Limb (tissue), 2 donors: Measurements from ENCODE around the gene ATAD3A.

Experiments
- DNase-seq, 2 donors: peaks; one replicate each; pipeline ENCODE4 v3.0.0-alpha.2; 2016; ENCODE audit errors: extremely low spot score in 2 of 2

Gene ATAD3A

DNA sequence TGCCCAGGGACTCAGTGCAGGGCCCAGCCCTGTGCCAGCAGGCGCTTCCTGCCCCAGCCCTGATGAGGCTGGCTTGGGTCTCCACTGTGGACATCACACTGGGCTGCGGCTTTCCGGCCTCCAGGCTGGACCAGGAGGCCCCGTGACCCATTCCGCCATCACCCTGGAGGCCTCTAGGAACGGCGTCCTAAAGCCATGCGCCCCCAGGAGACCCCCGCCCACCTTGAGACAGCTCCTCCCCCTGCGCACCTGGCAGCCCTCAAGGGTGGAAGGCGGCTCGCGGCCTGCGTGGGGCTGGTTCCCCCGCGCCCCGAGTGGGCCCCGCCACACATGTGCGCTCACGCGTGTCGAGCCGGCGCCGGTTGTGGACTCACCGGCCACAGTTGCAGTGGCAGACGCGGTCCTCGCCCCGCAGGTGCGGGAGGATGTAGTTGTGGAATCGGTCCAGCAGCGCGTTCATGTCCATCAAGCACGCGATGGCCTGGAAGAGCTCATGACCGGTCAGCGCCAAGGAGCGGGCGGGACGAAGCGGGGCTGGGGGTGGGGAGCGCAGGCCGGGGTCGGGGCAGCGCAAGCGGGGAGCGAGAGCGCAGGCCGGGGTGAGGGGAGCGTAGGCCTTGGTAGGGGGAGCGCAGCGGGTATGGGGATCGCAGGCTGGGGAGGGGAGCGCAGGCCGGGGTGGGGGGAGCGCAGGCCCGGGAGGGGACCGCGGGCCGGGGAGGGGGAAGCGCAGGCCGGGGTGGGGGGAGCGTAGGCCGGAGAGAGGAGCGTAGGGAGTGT is 27.5 kb downstream of the ATAD3A start:
- peak in 1 of 2 donors; percentile 64 for DNase-seq

DNA sequence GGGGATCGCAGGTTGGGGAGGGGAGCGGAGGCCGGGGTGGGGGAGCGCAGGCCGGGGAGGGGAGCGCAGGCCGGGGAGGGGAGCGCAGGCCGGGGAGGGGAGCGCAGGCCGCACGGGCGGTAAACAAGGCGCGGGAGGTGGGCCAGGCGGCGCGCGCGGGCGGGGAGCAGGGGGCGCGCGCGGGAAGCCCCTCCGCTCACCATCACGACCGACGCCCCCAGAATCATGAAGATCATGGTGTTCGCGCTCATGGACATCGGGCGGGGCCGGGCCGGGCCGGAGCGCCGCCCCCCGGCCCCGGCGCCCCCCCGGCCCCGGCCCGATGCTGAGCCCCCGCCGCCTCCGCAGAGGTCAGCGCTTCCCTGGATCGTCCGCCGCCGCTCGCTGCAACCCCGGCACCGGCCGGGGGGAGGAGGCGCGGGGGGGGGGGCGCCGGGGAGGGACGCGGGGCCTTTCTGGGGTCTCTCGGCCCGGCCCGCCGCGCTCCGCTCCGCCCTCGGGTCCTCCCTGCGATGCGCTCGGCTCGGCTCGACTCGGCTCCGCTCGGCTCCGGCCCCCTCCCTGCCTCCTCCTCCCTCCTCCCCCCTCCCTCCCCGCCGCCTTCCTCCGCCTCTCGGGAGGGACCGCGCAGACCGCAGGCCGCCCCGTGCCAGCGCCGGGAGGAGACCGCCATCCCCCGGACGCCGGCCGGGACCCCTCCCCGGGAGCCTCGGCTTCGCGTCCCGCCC is 28.3 kb downstream of the ATAD3A start, which contains the start of gene TMEM240:
Gene TMEM240, minus strand, starts transcription at position 535 of the 728 bp plus-strand sequence. Its CDS starts 278 bp downstream, at position 257.
- DNase-seq, result peak; percentile 78 to 91

DNA sequence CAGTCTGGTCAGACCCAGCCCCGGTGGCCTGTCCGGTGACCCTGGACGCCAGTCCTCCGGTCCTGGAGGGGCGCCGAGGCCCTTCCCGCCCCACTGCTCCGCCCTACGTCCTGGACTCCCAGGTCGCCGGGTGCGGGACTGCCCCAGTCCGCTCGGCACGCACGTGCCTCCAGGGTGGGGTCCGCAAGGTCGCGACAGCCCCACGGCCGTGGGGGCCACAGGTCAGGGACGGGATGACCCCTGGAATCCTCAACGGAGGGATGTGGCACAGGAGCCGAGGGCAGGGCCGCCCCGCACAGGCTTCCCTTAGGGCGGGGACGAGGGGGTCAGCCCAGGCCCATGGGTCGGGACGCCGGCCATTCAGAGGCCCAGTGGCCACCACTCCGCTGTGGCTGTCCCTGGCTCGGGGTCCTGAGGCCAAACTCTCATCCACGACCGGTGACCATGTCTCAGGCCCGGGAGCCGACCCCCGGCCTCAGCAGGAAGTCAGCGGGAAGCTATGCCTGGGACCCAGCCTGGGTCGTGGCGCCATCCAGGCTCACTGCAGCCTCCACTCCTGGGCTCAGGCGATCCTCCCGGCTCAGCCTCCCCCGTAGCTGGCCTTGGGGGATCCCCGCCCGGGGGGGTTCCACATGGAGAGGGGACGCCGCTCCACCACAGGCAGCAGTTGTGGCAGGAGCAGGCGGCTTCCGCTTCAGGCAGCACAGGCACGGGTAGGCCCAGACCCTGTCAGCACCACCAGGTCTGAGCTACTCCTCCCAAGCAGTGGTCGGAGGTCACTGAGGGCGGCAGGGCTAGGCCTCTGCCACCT is 29.1 kb downstream of the ATAD3A start:
- DNase-seq, result peak in 1 of 2 donors; percentile 40

DNA sequence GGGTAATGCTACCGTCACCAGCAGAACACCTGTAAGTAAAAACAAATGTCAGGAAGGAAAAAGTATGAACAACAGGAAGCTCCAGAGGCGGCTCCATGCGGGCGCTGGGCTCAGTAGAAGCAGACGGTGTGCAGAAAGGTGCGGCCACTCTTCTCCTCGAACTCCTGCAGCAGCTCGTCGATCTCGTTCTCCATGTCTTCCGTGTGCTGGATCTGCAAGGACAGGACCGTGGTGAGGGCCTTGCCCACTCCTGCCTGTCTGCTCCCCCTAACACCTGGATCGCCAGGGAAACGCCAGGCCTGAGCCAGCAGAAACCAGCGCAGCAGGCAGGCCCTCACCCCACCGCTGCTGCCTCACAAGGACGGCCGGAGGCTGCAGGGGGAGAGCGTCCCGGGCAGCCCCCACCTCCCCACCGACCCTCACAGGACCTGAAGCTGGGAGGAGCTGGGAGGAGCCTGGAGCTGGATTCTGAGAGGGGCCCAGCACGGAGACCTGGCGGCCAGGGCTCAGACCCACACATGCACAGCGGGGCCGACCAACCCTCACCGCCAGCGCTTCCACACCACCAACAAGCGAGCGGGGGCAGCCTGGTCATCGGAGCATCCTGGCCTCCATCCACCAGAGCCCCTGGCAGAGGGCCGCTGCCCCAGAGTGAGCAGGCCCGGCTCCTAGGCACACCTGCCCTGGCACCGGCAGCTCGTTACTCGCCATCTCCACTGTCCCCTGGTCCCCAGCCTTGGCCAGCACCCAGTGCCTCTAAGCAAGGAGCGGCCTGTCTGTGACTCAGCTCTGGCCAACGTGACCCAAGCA is 30.2 kb downstream of the ATAD3A start:
- DNase-seq, result peak in 1 of 2 donors; percentile 35

DNA sequence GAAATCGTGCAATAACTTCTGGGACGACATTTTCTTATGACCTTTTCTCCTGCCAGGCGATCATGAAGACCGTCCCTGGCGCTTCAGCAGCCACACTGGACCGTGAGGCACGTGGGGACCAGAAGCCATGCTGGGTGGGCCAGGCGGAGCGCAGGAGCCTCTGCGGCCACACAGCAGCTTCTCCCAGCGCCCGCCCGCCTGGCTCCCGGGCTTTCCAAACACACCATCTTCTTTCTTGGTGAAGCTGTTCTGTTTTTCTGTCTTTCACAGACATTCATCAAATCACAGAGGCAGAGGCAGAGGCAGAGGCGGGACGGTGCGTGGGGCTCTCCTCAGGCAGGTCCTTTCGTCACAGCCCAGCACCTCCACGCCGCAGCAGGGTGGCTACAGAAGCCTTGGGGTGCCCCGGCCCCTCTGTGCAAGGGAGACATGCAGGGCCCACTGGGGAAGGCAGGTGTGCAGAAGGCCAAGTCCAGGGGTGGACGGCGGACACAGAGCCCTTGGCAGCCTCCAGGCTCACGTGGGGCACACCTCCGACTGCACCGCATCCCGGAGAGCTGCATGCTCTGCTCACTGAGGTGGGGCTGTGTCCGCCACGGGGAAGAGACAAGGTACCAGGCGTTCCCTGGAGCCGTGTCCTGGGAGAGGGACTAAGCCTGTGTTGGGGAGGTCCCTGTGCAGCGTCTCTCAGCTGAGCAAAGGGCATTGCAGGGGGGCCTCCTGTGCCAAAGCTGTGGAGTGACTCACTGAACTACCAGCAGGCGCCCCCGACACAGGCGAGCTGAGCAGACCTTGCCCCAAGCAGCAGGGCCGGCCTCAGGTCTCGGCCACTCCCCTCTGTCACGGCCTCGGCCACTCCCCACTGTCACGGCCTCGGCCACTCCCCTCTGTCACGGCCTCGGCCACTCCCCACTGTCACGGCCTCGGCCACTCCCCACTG is 31.1 kb downstream of the ATAD3A start:
- DNase-seq, result peak in 1 of 2 donors; percentile 20

DNA sequence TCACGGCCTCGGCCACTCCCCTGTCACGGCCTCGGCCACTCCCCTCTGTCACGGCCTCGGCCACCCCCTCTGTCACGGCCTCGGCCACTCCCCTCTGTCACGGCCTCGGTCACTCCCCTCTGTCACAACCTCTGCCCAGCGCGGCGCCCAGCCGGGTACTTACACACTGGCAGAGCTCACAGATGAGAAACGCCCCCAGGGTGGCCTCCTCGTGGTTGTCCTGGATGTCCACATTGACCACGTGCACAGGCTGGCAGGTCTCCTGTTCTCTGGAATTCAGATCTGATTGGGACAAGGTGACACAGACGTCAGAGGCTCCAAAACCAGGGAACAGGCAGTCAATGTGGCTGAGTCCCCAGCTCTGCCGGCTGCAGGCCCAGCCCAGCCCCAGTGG is 31.7 kb downstream of the ATAD3A start:
- DNase-seq, result peak in 1 of 2 donors; percentile 28

DNA sequence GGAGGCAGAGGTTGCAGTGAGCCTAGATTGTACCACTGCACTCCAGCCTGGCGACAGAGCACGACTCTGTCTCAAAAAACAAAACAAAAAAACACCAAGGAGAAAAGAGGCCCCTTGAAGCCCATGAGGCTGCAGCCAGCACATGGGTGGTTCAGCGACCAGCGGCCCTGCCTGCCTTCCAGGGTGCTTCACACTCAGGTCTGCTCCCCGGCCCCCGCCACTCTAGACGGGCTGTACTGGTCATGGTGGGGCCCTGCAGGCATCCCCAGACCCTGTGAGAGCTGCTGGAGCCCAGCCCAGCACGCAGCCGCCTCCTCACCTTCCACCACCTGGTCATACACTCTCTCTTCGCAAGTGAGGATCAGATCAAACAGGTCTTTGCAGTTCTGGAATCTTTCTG is 32.6 kb downstream of the ATAD3A start:
- DNase-seq, result no peak

DNA sequence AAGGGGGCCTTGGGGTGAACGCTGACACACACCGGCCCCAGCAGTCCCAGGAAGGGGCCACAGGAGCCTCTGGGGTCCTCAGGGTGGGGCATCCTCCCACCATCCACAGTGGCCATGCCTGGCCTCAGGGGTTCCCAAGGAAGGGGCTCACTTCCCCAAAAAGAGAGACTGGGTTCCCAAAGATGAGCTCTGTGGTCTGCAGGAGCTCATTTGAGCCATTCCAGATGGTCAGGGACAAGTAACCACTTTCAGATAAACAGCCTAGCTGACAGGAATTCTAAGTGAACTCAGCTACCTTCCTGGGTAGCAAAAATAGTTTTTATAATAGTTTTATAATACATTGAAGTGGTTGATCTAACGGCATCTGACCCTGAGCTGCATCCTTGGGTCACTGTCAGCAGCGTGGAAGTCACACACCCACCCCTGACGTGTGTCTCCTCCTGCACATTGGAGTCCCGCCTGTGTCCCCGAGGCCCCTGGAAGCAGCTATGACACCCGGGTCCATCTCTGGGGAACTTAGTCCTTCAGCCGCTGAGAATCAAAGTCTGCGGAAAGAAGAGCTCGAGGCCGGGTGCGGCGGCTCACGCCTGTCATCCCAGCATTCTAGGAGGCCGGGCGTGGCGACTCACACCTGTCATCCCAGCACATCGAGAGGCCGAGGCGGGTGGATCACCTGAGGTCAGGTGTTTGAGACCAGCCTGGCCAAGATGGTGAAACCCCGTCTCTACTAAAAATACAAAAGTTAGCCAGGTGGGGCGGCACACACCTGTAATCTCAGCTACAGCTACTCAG is 34.2 kb downstream of the ATAD3A start:
- no peak for DNase-seq

DNA sequence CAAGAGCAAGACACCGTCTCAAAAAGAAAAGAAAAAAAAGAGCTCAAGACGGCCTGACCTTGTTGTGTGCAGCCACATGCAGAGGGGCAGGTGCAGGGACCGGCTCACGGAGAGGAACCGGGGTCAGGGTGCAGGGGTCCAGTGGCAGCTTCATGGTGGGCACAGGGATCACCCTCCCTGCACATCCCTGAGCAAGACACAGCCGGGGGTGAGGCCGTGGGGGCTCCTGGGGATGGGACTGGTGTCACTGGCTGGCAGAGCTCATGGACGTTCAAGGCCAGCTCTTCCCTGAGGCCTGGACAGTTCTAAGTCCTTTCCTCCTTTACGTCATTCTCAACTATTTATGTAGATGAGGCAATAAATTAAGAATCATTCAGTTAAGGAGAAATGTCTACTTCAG is 35.0 kb downstream of the ATAD3A start:
- no peak for DNase-seq

DNA sequence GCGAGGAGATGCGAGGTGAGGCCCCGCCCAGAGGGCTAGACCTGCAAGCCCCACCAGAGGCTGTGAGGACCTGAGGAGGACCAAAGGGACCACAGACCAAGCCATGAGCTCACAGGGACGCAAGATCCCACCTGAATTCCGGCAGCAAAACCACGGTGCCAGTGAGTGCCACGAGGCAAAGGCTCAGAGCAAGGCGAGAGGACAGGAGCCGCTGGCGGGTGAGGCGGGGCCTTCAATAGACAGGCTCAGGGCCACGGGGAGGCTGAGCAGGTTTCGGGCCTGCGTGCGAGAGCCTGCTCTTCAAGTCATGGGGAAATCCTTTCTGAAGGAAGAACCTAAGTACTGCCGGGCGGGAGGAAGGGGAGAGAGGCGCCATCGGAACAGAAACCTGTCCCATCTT is 35.5 kb downstream of the ATAD3A start:
- DNase-seq, result no peak

DNA sequence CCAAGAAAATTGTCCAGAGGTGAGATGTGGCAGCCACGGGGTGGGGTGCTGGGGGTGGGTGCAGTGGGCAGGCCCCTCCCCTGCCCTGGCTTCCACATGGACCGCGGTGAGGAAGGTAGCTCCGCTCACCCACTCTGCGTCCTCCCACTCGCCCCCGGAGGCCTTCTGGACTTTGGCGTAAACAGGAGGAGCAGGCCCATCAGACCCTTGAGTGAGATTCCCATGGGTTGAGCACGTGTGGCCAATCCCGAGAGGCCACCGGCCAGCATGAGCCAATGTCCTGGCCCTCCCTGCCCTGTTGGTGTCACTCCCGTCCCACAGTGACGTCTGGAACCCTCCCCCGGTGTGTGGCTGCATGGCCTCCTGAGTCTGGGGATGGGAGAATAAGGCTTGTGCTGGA is 36.6 kb downstream of the ATAD3A start:
- no peak for DNase-seq

DNA sequence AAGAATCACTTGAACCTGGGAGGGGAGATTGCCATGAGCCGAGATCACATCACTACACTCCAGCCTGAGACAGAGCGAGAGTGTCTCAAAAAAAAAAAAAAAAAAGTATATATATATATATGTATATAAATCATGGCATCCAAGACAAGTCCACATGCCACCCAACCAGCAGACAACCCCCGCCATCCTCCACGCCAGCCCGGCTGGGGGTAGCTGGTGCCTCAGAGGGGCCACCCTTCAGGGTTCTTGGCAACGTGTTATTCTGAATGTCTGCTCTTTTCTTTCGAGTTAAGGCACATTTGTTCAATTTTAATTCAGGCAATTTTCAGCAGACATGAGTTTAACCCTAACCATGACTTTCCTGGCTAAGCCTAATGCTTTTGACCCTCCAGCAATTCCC is 38.1 kb downstream of the ATAD3A start:
- no peak for DNase-seq

DNA sequence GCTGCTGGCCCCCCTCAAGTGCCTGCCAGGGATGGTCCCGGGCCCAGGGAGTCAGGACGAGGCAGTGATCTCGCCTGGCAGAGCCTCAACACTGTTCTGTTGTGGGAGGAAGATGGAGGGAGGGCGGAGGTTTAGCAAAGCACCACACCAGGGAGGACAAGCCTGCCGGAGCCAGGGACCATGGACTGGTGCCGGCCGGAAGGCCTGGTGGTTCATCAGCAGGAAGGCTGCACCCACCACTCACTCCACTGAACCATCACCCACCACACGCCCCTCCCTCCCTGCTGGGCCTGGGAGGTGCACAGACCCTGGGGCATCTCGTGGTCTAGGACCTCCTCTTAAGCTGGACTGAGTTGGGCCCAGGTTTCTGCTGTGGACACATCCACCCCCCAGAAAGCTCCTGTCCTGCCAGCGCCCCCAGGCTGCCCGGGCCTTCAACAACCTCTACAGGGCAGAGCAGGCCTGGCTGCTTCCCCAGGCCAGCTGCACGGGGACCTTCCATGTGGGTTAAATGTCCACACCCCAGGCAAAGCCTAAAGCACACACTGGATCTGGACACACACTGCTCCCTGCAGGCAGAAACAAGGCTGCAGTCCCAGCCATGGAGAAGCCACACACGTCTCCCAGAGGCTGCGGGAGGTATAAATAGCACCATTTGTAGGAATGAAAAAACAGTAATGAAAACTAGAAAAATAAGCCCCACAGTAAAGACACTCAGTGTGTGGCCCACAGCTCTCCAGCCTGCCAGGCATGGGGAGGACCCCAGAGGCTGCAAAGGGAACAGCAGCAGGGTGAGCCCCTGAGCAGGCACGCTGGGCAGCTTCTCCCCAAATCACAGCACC is 38.9 kb downstream of the ATAD3A start:
- DNase-seq, result peak in 1 of 2 donors; percentile 43

DNA sequence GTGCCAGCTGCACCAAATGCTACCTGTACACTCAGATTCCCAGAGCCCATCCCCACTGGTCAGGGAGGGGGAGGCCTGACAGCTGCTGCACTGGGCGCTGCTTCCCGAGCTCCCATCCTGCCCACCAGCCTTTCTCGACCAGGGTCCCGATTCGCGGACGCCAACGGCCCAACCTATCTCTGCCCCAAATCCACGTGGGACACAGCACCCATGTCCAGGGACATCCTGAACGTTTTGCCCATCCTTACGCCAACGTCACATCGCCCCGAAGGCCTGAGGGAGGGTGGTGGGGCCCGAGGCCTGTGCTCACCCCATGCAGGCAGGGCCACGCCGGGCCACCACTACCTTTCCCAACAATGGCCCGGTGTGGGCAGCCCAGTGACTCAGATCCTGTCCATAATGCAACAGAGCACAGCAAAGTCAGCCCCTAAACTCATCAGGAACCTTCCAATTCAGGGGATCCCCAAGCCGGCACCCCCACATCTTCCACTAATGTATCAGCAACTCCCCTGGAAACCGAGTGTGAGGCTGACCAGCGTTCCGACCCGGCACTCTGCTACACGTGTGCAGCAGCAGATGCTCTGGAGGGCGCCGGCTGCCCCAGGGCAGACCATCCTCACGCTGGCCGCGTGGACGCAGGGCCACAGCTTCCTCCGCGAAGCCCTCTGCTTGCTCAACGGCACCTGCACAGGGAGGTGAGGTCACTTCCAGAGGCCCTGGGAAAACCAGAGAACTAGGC is 39.7 kb downstream of the ATAD3A start:
- no peak for DNase-seq

DNA sequence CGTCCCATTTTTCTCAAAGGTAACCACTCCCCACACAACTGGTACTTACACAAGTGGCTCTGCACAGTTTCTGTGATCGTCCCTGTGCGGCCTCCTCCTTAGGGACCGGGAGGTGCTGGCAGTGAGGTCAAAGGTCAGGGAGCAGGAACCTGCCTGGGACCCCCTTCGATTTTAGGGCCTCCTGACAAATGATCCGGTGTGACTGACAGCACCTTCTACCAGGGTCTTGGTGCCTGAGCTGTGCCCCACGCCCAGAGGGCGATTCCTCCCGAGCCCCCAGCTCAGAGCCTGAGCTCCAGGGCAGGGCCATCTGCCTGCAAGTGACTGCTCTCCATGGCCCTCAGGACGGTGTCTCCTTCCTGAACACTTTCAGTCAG is 40.3 kb downstream of the ATAD3A start:
- no peak for DNase-seq

DNA sequence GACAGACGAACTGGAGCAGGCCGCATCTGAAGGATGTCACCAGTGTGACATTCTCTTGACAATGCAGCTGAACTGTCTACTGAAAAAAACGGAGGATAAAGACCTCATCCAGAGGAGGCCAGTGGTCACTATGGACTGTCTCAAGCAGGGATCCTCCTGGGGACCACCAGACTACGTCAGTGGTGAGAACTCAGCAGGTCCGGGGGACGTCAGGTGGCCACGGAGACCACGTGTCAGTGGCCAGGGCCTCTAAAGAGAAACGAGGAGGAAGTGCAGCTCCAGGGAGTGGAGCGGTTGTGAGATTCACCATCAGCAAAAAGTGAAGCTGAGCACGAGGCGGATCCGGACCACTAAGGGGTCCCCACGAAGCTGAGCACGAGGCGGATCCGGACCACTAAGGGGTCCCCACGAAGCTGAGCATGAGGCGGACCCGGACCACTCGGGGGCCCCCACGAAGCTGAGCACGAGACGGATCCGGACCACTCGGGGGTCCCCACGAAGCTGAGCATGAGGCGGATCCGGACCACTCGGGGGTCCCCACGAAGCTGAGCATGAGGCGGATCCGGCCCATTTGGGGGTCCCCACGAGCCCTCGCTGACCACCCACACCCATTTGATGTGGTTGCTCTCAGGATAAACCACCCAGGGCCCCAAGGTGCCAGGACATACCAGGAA is 42.0 kb downstream of the ATAD3A start:
- no peak for DNase-seq

DNA sequence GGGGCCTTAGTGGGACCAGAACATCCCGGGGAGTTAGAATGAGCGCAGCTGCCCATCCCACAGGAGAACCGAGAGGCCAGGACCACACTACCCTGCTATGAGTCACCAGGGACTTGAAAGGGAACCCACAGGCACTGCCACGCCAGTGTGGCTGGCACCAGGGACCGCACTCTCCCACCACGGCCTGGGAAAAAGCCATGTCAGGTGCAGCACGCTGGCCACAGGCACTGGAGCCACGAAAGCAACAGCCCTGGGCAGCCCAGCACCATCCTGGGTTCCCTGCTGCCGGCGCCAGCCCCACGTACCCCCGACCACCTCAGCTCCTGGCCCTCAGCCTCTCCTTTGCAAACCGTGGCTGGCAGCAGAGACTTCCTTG is 42.6 kb downstream of the ATAD3A start:
- DNase-seq, result no peak
